NT2/D1 (cell line): ENCODE data around the gene STAM.

Experiments used
- SUZ12 ChIP-seq: IDR thresholded peaks from 2 replicates; pipeline ENCODE4 v1.6.1; 2011; ENCODE audit not compliant: insufficient read length, insufficient read depth; ENCODE audit errors: extremely low read depth
- YY1 ChIP-seq: IDR thresholded peaks from 2 replicates; pipeline ENCODE4 v1.6.1; 2011; ENCODE audit not compliant: insufficient read length, insufficient read depth
- ZNF274 ChIP-seq: IDR thresholded peaks from 2 replicates; pipeline ENCODE4 v1.6.1; 2011; ENCODE audit warnings: mild to moderate bottlenecking, low read depth, low read length

DNA sequence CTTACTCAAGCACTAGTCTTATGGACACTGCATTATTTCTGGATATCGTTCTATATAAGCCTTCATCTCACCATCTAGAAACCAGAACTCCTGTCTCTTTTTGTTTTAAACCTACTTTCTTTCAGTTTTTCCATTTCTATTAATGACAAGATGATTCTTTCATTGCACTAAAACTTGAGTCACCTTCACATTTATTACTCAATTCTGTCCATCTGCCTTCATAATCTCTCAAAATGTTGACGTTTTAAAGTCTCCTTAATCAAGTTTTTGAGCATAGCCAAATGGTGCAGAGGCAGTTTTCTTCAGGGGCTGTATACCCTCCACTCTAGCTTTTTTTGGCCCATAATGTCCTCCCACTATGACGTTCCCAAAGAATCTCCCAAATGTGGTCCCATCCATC, 17.6 kb downstream of the STAM start:
- TF ChIP-seq YY1 (no peak), SUZ12 (no peak), ZNF274 (no peak)
